Activated T-helper 9 cell treated with anti-CD3 and anti-CD28 coated beads, Interleukin-2, amount 50 U/mL, for 16 hours (primary cell): ENCODE data around the gene LPIN3.
"Not testable (repeated sequence)": the region's sequence is repeated elsewhere in the genome, so short reads cannot be mapped to it uniquely, and the experiment has no call there.

Source experiments
- DNase-seq: peaks from one replicate; pipeline ENCODE4 v3.0.0-alpha.2; 2020; ENCODE audit warnings: low read depth

The LPIN3 gene

GRCh38 chr20:41340327-41341055, at the start of gene LPIN3:
Gene LPIN3 (plus strand): TSS chr20:41340821. CDS start chr20:41345804, 4,983 bp downstream.
- peak; percentile 32 for DNase-seq

GRCh38 chr20:41293269-41294037, 47.2 kb upstream of the LPIN3 start:
- DNase-seq = no peak

GRCh38 chr20:41299899-41300298, 40.7 kb upstream of the LPIN3 start:
- no peak for DNase-seq

- no peak for DNase-seq
These were observed 40.2 kb upstream of the LPIN3 start for GRCh38 chr20:41300383-41300782.

GRCh38 chr20:41300886-41301285, 39.7 kb upstream of the LPIN3 start:
- no peak for DNase-seq

GRCh38 chr20:41304002-41304401, 36.6 kb upstream of the LPIN3 start:
- DNase-seq = no peak

GRCh38 chr20:41304424-41305079, 36.1 kb upstream of the LPIN3 start:
- no peak for DNase-seq

- no peak for DNase-seq
These were observed 34.4 kb upstream of the LPIN3 start for GRCh38 chr20:41306061-41306727.

GRCh38 chr20:41307021-41307420, 33.6 kb upstream of the LPIN3 start:
- no peak for DNase-seq

GRCh38 chr20:41308290-41308711, 32.3 kb upstream of the LPIN3 start:
- no peak for DNase-seq

- no peak for DNase-seq
These were observed 31.8 kb upstream of the LPIN3 start for GRCh38 chr20:41308726-41309413.

- no peak for DNase-seq
These were observed 30.8 kb upstream of the LPIN3 start for GRCh38 chr20:41309817-41310216.

GRCh38 chr20:41312009-41312408, 28.6 kb upstream of the LPIN3 start:
- not testable (repeated sequence) for DNase-seq

GRCh38 chr20:41314386-41314785, 26.2 kb upstream of the LPIN3 start:
- DNase-seq = no peak

GRCh38 chr20:41316051-41316450, 24.6 kb upstream of the LPIN3 start:
- DNase-seq = no peak

GRCh38 chr20:41316602-41317545, 23.7 kb upstream of the LPIN3 start:
- peak; percentile 71 for DNase-seq

GRCh38 chr20:41317546-41318270, 22.9 kb upstream of the LPIN3 start, which contains the start of gene ZHX3:
Gene ZHX3 (minus strand): TSS chr20:41317731. CDS start chr20:41204916, 112,815 bp downstream.
- DNase-seq = peak; percentile 96

- DNase-seq = no peak
These were observed 22.4 kb upstream of the LPIN3 start for GRCh38 chr20:41318271-41318649.

GRCh38 chr20:41320441-41320840, 20.2 kb upstream of the LPIN3 start:
- no peak for DNase-seq

GRCh38 chr20:41320976-41321375, 19.6 kb upstream of the LPIN3 start:
- DNase-seq = no peak
